KMS-11 (cell line): ENCODE results near the gene CALR3.
"Not testable (repeated sequence)": the region's sequence is repeated elsewhere in the genome, so short reads cannot be mapped to it uniquely, and the experiment has no call there.

Experiments used
- H2AFZ ChIP-seq: fragments of 200-600 bp; sonication (generic); 2 replicates; pipeline ENCODE4 v1.6.1; 2016; ENCODE audit warnings: antibody characterized with exemption, mixed run types, low read depth
- H3K27ac ChIP-seq: fragments of 200-600 bp; sonication (generic); 2 replicates; pipeline ENCODE4 v1.6.1; 2016; ENCODE audit warnings: mild to moderate bottlenecking, mixed run types
- H3K27me3 ChIP-seq: fragments of 200-600 bp; sonication (generic); 2 replicates; pipeline ENCODE4 v1.6.1; 2017; ENCODE audit warnings: mild to moderate bottlenecking, low read depth, mixed run types, moderate library complexity; ENCODE audit not compliant: insufficient read depth
- H3K36me3 ChIP-seq: fragments of 200-600 bp; sonication (generic); 2 replicates; pipeline ENCODE4 v1.6.1; 2017; ENCODE audit warnings: mild to moderate bottlenecking, mixed run types; ENCODE audit not compliant: insufficient read depth
- H3K4me1 ChIP-seq: fragments of 200-600 bp; sonication (generic); 2 replicates; pipeline ENCODE4 v1.6.1; 2016; ENCODE audit warnings: mild to moderate bottlenecking, low read depth, mixed run types; ENCODE audit not compliant: poor library complexity, severe bottlenecking
- H3K4me2 ChIP-seq: fragments of 200-600 bp; sonication (generic); 2 replicates; pipeline ENCODE4 v1.7.0; 2016; ENCODE audit warnings: mild to moderate bottlenecking, mixed run types
- H3K4me3 ChIP-seq: fragments of 200-600 bp; sonication (generic); IDR thresholded peaks from 2 replicates; pipeline ENCODE4 v1.6.1; 2017; ENCODE audit warnings: low read depth, low read length, mixed read lengths; ENCODE audit not compliant: insufficient read depth
- H3K79me2 ChIP-seq: fragments of 200-600 bp; sonication (generic); 2 replicates; pipeline ENCODE4 v1.6.1; 2016; ENCODE audit warnings: low read depth, mixed run types; ENCODE audit not compliant: insufficient read depth
- H3K9ac ChIP-seq: fragments of 200-600 bp; sonication (generic); 2 replicates; pipeline ENCODE4 v1.6.1; 2016; ENCODE audit warnings: mild to moderate bottlenecking, mixed run types
- H4K20me1 ChIP-seq: fragments of 200-600 bp; sonication (generic); 2 replicates; pipeline ENCODE4 v1.6.1; 2016; ENCODE audit warnings: mild to moderate bottlenecking, mixed run types; ENCODE audit not compliant: insufficient read depth
- TF ChIP-seq, protein P1 (sequence below): fragments of 200-600 bp; sonication (generic); conservative IDR thresholded peaks from 2 replicates; pipeline ENCODE4 v1.6.1; 2017; ENCODE audit warnings: low read depth, mild to moderate bottlenecking, antibody characterized with exemption, low read length, moderate library complexity, mixed read lengths

CALR3 gene

DNA sequence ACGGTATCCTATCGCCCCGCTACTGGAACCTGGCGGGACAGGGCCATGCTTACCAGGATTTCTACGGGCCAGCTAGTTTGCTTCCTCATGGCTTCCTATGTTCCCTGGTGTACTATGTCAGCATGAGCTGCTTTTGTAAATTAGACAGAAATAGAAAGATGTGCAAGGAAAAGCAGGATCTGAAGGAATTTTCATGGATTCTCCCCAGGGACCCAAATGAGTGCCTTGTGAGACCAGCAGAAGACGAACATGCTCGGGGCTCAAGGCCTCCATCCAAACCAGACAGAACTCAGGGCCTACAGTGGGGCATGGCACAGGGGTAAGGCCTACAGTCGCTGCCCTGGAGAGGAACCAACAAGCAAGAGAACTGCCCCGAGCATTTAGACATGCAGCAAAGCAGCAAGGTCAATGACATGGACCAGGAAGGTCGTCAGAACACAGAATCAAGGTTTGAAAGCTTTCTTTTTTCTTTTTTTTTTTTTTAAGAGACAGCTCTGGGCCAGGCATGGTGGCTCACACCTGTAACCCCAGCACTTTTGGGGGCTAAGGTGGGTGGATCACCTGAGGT is 41.5 kb downstream of the CALR3 start:
- Histone ChIP-seq H3K4me1 (peaks cover 6% of the 10 kb centered on the region), H4K20me1 (peaks cover 5% of the 10 kb centered on the region; the same call in 1 of the 2 replicates), H3K36me3 (no peaks in the 10 kb centered on the region), H3K27ac (no peak overlapping the region), H3K4me3 (no peak overlapping the region), H3K9ac (no peak overlapping the region), H3K4me2 (no peak overlapping the region), H3K79me2 (peaks cover 50% of the 10 kb centered on the region), H2AFZ (no peak overlapping the region), H3K27me3 (no peaks in the 10 kb centered on the region)
- TF ChIP-seq, protein P1, sequence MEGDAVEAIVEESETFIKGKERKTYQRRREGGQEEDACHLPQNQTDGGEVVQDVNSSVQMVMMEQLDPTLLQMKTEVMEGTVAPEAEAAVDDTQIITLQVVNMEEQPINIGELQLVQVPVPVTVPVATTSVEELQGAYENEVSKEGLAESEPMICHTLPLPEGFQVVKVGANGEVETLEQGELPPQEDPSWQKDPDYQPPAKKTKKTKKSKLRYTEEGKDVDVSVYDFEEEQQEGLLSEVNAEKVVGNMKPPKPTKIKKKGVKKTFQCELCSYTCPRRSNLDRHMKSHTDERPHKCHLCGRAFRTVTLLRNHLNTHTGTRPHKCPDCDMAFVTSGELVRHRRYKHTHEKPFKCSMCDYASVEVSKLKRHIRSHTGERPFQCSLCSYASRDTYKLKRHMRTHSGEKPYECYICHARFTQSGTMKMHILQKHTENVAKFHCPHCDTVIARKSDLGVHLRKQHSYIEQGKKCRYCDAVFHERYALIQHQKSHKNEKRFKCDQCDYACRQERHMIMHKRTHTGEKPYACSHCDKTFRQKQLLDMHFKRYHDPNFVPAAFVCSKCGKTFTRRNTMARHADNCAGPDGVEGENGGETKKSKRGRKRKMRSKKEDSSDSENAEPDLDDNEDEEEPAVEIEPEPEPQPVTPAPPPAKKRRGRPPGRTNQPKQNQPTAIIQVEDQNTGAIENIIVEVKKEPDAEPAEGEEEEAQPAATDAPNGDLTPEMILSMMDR: no peak

DNA sequence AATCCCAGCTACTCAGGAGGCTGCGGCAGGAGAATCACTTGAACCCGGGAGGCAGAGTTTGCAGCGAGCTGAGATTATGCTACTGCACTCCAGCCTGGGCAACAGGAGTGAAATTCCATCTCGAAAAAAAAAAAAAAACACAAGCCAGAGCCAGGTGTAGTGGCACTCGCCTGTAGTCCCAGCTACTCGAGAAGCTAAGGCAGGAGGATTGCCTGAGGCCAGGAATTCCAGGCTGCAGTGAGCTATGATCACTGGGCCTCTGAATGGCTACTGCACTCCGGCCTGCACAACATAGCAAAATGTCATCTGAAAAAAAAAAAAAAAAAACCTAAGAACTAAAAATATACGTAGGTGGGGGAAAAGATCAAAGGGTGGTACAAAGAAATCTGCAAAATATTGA is 43.6 kb downstream of the CALR3 start:
- peaks cover 4% of the 10 kb centered on the region; the same call in 1 of the 2 replicates for H4K20me1 ChIP-seq
- H3K4me2 ChIP-seq: no peak overlapping the region

DNA sequence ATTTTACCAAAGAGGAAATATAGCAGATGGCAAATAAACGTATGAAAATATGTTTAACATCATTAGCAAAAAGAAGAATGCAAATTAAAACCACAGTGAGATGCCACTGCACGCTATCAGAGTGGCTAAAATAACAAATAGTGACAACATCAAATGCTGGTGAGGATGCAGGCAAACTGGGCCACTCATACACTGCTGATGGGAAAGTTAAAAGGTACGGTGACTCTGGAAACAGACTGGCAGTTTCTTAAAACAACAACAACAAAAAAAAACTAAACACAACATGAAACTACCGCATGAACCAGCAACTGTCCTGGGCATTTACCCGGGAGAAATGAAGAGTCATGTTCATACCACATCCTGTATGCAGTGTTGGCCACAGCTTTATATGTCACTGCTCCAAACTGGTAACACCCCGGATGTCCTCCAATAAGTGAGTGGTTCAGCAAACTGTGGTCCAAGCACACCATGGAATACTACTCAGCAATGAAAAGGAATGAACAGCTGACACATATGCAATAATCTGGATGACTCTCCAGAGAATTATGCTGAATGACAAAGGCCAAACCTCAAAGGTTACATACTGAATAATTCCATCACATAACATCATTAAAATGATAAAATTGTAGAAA is 46.5 kb downstream of the CALR3 start:
- Histone ChIP-seq H4K20me1 (peaks cover 4% of the 10 kb centered on the region; the same call in 1 of the 2 replicates), H3K79me2 (peaks cover 67% of the 10 kb centered on the region), H3K36me3 (no peaks in the 10 kb centered on the region), H3K27me3 (no peaks in the 10 kb centered on the region), H3K4me2 (no peak overlapping the region; the same call in 1 of the 2 replicates), H3K9ac (no peak overlapping the region), H3K27ac (peak overlapping the region; percentile 9; the same call in 1 of the 2 replicates), H2AFZ (no peak overlapping the region), H3K4me1 (peaks cover 49% of the 10 kb centered on the region), H3K4me3 (no peak overlapping the region)
- TF ChIP-seq, protein P1: no peak

More for the DNA sequence above, 43.6 kb downstream of the CALR3 start:
- Histone ChIP-seq H3K79me2 (peaks cover 58% of the 10 kb centered on the region), H3K27ac (no peak overlapping the region), H3K36me3 (no peaks in the 10 kb centered on the region), H3K4me1 (peaks cover 22% of the 10 kb centered on the region), H2AFZ (no peak overlapping the region), H3K4me3 (no peak overlapping the region), H3K27me3 (no peaks in the 10 kb centered on the region), H3K9ac (no peak overlapping the region)
- TF ChIP-seq, protein P1: no peak

DNA sequence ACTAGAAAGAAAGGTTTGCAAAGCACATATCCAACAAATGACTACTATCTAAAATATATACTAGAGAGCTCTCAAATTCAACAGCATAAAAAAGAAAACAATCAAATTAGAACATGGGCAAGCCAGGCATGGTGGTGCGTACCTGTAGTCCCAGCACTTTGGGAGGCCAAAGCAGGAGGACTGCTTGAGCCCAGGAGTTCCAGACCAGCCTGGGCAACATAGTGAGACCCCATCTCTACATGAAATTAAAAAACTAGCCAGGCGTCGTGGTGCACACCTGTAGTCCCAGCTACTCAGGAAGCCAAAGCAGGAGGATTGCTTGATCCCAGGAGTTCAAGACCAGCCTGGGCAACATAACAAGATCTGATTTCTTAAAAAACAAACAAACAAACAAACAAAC is 47.1 kb downstream of the CALR3 start:
- not testable (repeated sequence) for H3K36me3 ChIP-seq, H3K27me3 ChIP-seq, H3K4me3 ChIP-seq, H3K9ac ChIP-seq, H2AFZ ChIP-seq, H4K20me1 ChIP-seq, H3K4me2 ChIP-seq
- Histone ChIP-seq H3K79me2 (peaks cover 72% of the 10 kb centered on the region), H3K27ac (peak overlapping the region; percentile 9; the same call in 1 of the 2 replicates), H3K4me1 (peaks cover 53% of the 10 kb centered on the region)

DNA sequence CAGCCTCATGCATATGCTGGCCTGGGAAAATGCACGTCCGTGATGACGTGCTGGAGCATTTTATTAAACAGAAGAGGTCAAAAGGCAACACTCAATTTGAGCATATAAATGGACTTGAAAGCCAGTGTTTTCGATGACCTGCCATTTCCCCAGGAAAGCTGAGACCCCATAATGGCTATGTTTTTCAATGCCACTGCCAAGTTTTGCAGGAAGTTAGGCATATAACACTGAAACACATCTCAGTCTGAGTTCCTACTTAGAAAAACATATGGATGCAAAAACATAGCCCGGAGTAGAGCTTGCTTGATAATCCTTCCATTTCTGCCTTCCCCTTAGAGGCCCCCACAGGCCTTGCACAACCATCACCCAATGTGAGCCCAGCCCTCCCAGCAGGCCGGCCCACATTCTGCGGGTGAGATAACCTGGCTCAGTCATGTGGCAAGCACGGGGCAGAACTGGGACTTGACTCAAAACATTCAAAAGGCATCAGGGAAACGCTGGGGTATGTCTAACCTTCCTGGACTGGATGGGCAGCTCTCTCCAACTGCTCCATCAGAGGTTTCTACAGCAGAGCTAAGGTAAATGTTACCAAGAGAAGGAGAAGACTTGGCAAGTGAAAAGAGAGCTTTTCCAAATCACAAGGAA is 49.1 kb downstream of the CALR3 start:
- H3K9ac ChIP-seq: no peak overlapping the region
- H3K4me2 ChIP-seq: no peak overlapping the region
- no peak overlapping the region for H3K4me3 ChIP-seq
- H3K27me3 ChIP-seq: no peaks in the 10 kb centered on the region
- 0 out of 2 replicates have a peak, but pooled peaks cover 4% of the 10 kb centered on the region for H4K20me1 ChIP-seq
- peaks cover 80% of the 10 kb centered on the region for H3K79me2 ChIP-seq
- TF ChIP-seq, protein P1: no peak
- peaks cover 53% of the 10 kb centered on the region for H3K4me1 ChIP-seq
- H2AFZ ChIP-seq: no peak overlapping the region
- no peak overlapping the region for H3K27ac ChIP-seq
- no peaks in the 10 kb centered on the region for H3K36me3 ChIP-seq
